HG03469 (cell line): Measurements from ENCODE around the gene DCTN5.
A peak's percentile ranks its signal among the peaks of the same experiment; 100 is the strongest.
"Not testable (repeated sequence)": the region's sequence is repeated elsewhere in the genome, so short reads cannot be mapped to it uniquely, and the experiment has no call there.

Experiments used
- ATAC-seq: cut with Tn5 transposase; IDR thresholded peaks from one replicate; pipeline ENCODE4 v1.9.1; 2021; ENCODE audit warnings: mild to moderate bottlenecking, moderate library complexity, moderate number of reproducible peaks; ENCODE audit not compliant: unreplicated experiment

The DCTN5 gene

DNA sequence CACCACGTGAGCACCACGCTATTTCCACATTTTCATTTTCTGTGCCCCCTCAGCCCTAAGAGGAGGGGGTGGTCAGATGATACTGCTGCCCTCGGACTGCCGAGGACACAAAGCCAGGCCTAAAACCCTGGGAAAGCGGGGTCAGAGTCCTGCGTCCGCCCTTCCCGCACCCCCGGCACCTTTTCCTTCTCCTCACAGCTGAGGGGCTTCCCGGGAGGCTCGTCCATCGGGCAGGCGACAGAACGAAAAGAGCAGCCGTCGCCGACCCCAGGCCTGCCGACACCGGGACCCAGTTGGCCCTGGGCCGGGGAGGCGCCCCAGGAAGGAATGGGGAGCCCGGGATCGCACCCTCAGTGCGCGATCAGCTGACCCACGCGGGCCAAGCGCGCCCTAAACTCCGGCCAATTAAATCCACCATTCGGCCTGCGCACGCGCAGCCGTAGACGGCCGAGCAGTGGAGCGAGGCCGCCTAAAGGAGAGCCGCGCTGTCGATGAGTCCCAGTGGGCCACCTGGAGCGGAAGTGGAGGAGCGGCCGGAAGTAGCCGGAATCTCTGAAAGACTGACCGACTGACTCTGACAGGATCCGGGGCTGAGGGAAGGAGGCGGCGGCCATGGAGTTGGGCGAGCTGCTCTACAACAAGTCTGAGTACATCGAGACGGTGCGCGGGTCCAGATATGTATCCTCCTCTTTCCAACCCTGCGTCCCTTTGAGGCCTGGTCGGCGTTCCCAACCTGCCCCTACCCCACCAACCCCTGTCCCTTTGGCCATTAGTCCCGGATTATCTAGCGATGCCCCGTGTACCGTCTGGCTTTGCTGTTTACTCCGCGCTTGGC lies at the start of gene DCTN5, which contains the start of gene PALB2:
Gene DCTN5 (plus strand): TSS at position 536 of the 835 bp plus-strand sequence. CDS start 77 bp downstream, at position 613.
Gene PALB2 (minus strand): TSS at position 380 of the 835 bp plus-strand sequence. CDS start 153 bp downstream, at position 227.
- ATAC-seq: peak; percentile 96

GRCh38 chr16:23594186-23594585 lies 47.1 kb upstream of the DCTN5 start:
- ATAC-seq: no peak

GRCh38 chr16:23595246-23595950 lies 45.9 kb upstream of the DCTN5 start:
- no peak for ATAC-seq

- peak; percentile 68 for ATAC-seq
Measured at GRCh38 chr16:23595951-23596720, 45.1 kb upstream of the DCTN5 start, which contains the start of gene NDUFAB1. NDUFAB1 (minus strand) TSS chr16:23596316; CDS start chr16:23596290, 26 bp downstream.

DNA sequence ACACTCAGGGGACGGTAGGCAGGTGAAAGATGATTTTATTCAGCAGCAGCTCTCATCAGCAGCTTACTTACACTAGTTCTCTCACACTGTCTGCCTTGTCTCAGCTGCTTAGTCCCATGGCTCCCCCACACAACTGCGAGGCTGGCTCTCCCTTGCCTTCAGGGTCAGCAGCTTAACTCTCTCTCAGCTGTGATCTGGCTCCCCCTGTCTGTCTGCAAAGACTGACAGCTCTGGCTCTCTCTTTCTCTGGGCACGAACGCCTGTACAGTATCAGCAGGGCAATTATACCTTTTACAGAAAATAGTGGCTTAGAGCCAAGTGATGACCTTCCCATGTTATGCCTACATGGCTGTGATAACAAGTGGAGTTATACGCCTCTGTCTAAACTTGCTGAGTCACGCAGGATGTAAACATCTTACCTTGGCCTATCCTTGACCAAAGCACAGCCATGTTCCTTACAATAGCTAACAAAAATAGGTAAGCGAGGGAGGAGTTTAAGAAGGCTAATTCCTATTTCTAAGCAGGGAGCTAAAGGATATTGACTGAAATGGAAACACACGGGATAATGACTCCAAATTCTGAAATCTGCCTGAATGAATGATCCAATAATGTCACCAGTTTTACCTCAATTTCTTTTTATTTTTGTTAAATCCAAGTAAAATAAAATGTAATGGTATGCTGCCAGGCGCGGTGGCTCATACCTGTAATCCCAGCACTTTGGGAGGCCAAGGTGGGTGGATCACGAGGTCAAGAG lies 44.1 kb upstream of the DCTN5 start:
- ATAC-seq: no peak

DNA sequence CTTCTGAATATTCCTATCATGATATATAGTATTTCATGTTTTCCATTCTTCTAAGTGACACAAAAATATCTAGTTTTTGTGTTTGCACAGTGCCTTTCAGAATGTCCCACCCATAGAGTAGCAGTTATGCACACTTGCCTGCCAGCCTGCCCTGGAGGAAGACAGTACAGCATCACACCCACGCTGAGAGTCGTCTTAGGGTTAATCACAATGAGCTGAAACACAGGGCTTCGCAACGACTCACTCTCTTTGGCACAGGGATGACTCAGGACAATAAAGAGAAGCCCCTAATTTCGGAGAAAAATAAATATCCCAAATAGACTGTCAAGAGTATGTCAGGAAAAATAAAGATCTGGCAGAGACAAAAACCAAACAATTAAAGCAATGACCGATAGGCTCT lies 33.5 kb upstream of the DCTN5 start:
- no peak for ATAC-seq

DNA sequence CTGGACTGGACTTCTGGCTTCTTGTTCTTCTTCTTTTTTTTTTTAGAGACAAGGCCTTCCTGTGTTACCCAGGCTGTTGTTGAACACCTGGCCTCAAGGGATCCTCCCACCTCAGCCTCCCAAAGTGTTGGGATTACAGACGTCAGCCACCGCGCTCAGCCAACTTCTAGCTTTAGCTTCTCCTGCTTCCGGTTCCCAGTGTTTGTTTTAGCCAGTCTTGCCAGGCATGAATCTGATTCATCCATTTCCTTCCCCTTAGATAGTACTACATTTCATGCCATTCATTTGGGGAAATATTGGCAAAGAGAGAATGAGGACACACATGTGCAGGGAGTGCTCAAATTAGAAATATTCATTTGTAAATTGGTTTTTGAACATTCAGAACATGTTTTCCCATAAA lies 33.1 kb upstream of the DCTN5 start:
- ATAC-seq: no peak

- no peak for ATAC-seq
Measured at GRCh38 chr16:23609929-23610328, 31.3 kb upstream of the DCTN5 start.

- ATAC-seq: not testable (repeated sequence)
Measured at GRCh38 chr16:23610905-23611304, 30.4 kb upstream of the DCTN5 start.

GRCh38 chr16:23611936-23612335 lies 29.3 kb upstream of the DCTN5 start:
- ATAC-seq: no peak

- no peak for ATAC-seq
Measured at GRCh38 chr16:23615805-23616204, 25.5 kb upstream of the DCTN5 start.

GRCh38 chr16:23624092-23624491 lies 17.2 kb upstream of the DCTN5 start:
- ATAC-seq: no peak

- ATAC-seq: no peak
Measured at GRCh38 chr16:23629516-23629915, 11.8 kb upstream of the DCTN5 start.

GRCh38 chr16:23631874-23632273 lies 9.4 kb upstream of the DCTN5 start:
- ATAC-seq: not testable (repeated sequence)

DNA sequence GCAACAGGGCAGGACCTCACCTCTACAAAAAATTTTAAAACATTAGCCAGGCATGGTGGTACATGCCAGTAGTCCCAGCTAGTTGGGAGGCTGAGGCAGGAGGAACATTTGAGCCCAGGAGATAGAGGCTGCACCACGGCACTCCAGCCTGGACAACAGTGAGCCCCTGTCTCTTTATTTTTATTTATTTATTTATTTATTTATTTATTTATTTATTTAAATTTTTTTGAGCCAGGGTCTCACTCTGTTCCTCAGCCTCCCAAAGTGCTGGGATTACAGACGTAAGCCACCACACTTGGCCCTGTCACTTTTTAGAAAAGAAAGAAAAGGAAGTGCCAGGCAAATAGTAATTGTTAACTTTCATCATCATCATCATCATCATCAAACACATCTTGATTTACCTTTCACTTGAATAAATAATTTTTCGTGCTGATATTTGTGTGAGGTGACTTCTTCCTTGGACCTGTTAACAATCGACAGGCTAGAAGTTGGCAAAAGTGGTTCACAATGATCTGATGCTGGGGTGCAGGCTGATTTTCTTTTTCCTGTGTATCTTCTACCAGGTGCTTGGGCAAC lies 6.7 kb upstream of the DCTN5 start:
- ATAC-seq: no peak

- no peak for ATAC-seq
Measured at GRCh38 chr16:23635958-23636357, 5.3 kb upstream of the DCTN5 start.

DNA sequence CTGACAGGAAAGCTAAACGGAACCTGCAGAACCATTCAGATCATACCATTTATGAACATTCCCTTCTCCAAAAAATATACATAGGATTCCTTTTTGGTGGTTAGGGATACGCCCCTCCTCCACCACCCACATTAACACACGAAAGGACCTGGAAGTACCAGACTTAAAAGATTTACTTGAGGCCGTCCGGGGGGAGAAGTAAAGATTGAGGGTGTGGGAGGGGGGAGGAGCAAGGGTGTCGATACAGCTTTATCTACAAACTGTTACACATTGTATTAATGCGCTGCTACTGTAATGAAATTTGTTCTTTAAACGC lies 693 bp upstream of the DCTN5 start:
- no peak for ATAC-seq

DNA sequence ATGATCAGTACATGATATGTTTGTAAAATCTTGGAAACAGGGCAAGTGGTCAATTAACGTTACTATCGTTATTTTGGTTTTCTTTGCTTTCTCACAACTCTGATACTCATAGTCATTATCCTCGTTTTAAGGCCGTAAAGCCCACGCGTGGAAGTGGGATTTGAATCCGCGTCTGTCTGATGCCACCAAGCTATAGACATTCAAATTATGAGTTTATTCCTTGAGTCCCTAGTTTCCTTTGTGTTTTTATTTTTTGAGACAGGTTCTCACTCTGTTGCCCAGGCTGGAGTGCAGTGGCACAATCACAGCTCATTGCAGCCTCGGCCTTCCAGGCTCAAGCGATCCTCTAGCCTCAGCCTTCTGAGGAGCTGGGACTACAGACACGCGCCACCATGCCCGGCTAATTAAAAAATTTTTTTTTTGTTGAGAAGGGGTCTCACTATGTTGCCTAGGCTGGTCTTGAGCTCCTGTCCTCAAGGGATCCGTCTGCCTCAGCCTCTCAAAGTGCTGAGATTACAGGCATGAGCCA lies 1.0 kb downstream of the DCTN5 start:
- no peak for ATAC-seq

- ATAC-seq: no peak
Measured at GRCh38 chr16:23650674-23651416, 9.6 kb downstream of the DCTN5 start.
